Measurements from ENCODE around the gene IFT25. TPM values are rescaled to one million over a fixed set of nuclear protein-coding genes. Genes with fewer than 3 reads are reported as not detected.
A peak's percentile ranks its signal among the peaks of the same experiment; 100 is the strongest.

IFT25 gene
- total and polyA plus RNA-seq, 2 of the 13 experiments (the other 11 are each of a cell fraction or from before 2014, with no cell fraction given), result 19.7 to 48.0 TPM

- H3K4me3 ChIP-seq (replicated peaks in 1 of 3; ENCODE audit: insufficient read depth in 1 of 3, low read depth in 2 of 3, low read length in 3 of 3), result peak overlapping the region; percentile 87 to 100 (median 97); a peak in 4 of 6 replicates
- H3K79me2 ChIP-seq (ENCODE audit: insufficient read depth, low read length), result no peaks in the 10 kb centered on the region
- 95% methylated on average over 2 of the region's 2 CpGs for WGBS (ENCODE audit: low lambda C conversion rate)
- no peaks in the 10 kb centered on the region; a peak in 1 of 5 replicates for H3K27me3 ChIP-seq (ENCODE audit: control insufficient read depth in 1 of 2, insufficient read depth in 2 of 2, low read length in 2 of 2)
- CTCF ChIA-PET (ENCODE audit: low intra/inter-chr PET ratio, low total read pairs), result no interaction called here
- H3K27ac ChIP-seq (ENCODE audit: extremely low read length, insufficient read depth, low read length), result peak overlapping the region; percentile 56
- H2AFZ ChIP-seq (ENCODE audit: low read length), result no peak overlapping the region
- intact Hi-C loops (cut with micrococcal nuclease; ENCODE audit: unreplicated experiment) (no loop called here), in situ Hi-C loops (cut with HindIII; ENCODE audit: extremely low pct_ligation_motif_present, low pct_unique_long_range_greater_than_20kb) (no loop called here)
- POLR2A ChIA-PET, result interaction anchor here (1.2 to 1.5 kb wide), 2 partner anchors 30 to 56 kb away, joined by 3 to 13 read pairs; partner anchors contain the start of genes IFT25 and LRRC42
- DNase-seq (ENCODE audit: low spot score), result no peak
- peak overlapping the region; percentile 97 for H3K4me2 ChIP-seq (ENCODE audit: low read depth, low read length)
- peak overlapping the region; percentile 84 for H3K9ac ChIP-seq (ENCODE audit: insufficient read depth, low read depth, low read length)
- no peak for FAIRE-seq
- peaks cover 31% of the 10 kb centered on the region for H3K4me1 ChIP-seq (ENCODE audit: insufficient read depth, low read length)
- no peaks in the 10 kb centered on the region; the same call in 1 of the 2 replicates for H4K20me1 ChIP-seq (ENCODE audit: insufficient read depth, low read length)
- BruUV-seq (replicated peaks), result no TSS peak
- no peak for ATAC-seq
- no peaks in the 10 kb centered on the region; a peak in 1 of 5 replicates for H3K36me3 ChIP-seq (replicated peaks in 1 of 2; ENCODE audit: control insufficient read depth in 1 of 2, insufficient read depth in 2 of 2, low read length in 2 of 2)
- no peaks in the 10 kb centered on the region for H3K9me3 ChIP-seq (ENCODE audit: low read length)
- no peak for TF ChIP-seq HOXD1 (CRISPR knock-in tag; IDR thresholded peaks at IDR 0.05)
- TF ChIP-seq, protein P1, sequence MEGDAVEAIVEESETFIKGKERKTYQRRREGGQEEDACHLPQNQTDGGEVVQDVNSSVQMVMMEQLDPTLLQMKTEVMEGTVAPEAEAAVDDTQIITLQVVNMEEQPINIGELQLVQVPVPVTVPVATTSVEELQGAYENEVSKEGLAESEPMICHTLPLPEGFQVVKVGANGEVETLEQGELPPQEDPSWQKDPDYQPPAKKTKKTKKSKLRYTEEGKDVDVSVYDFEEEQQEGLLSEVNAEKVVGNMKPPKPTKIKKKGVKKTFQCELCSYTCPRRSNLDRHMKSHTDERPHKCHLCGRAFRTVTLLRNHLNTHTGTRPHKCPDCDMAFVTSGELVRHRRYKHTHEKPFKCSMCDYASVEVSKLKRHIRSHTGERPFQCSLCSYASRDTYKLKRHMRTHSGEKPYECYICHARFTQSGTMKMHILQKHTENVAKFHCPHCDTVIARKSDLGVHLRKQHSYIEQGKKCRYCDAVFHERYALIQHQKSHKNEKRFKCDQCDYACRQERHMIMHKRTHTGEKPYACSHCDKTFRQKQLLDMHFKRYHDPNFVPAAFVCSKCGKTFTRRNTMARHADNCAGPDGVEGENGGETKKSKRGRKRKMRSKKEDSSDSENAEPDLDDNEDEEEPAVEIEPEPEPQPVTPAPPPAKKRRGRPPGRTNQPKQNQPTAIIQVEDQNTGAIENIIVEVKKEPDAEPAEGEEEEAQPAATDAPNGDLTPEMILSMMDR (CRISPR knock-in tag; IDR thresholded peaks at IDR 0.05), result no peak
- TF ChIP-seq ZNF207 (IDR thresholded peaks at IDR 0.05; ENCODE audit: borderline replicate concordance), result no peak
- no peak for TF ChIP-seq ZNF431 (CRISPR knock-in tag; IDR thresholded peaks at IDR 0.05; ENCODE audit: borderline replicate concordance, low read depth)
- TF ChIP-seq, protein P2, sequence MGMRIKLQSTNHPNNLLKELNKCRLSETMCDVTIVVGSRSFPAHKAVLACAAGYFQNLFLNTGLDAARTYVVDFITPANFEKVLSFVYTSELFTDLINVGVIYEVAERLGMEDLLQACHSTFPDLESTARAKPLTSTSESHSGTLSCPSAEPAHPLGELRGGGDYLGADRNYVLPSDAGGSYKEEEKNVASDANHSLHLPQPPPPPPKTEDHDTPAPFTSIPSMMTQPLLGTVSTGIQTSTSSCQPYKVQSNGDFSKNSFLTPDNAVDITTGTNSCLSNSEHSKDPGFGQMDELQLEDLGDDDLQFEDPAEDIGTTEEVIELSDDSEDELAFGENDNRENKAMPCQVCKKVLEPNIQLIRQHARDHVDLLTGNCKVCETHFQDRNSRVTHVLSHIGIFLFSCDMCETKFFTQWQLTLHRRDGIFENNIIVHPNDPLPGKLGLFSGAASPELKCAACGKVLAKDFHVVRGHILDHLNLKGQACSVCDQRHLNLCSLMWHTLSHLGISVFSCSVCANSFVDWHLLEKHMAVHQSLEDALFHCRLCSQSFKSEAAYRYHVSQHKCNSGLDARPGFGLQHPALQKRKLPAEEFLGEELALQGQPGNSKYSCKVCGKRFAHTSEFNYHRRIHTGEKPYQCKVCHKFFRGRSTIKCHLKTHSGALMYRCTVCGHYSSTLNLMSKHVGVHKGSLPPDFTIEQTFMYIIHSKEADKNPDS (CRISPR knock-in tag; IDR thresholded peaks at IDR 0.05), result no peak
- no peak for TF ChIP-seq ZFP36L2 (CRISPR knock-in tag; IDR thresholded peaks at IDR 0.05)
- TF ChIP-seq ZNF609 (CRISPR knock-in tag; IDR thresholded peaks at IDR 0.05; ENCODE audit: borderline replicate concordance), result no peak
- no peak for TF ChIP-seq ZNF430 (CRISPR knock-in tag; IDR thresholded peaks at IDR 0.05)
- TF ChIP-seq TFDP1 (CRISPR knock-in tag; IDR thresholded peaks at IDR 0.05; ENCODE audit: borderline replicate concordance), result no peak
- TF ChIP-seq DBP (CRISPR knock-in tag; IDR thresholded peaks at IDR 0.05; ENCODE audit: not compliant biosample characterization), result no peak
- TF ChIP-seq ZNF678 (CRISPR knock-in tag; IDR thresholded peaks at IDR 0.05), result no peak
- no peak for TF ChIP-seq LCORL (IDR thresholded peaks at IDR 0.05)
- no peak for TF ChIP-seq LCORL (CRISPR knock-in tag; IDR thresholded peaks at IDR 0.05)
These were observed 56.8 kb downstream of the IFT25 start for GRCh38 chr1:53888681-53889080.

All from HepG2 (cell line).